Neural progenitor cell (in vitro differentiated cells): Measurements from ENCODE around the gene RCAN1. TPM values are rescaled to one million over a fixed set of nuclear protein-coding genes. Genes with fewer than 3 reads are reported as not detected.

Experiments used
- DNase-seq: peaks from one replicate; pipeline ENCODE4 v3.0.0-alpha.2; 2016; ENCODE audit warnings: low spot score
- H2AFZ ChIP-seq: fragments of 200-600 bp; sonication (generic); replicated peaks from 2 replicates; pipeline ENCODE4 v1.6.1; 2016; ENCODE audit warnings: antibody characterized with exemption
- H3F3A ChIP-seq: fragments of 200-600 bp; sonication (generic); 2 replicates; pipeline ENCODE4 v1.6.1; 2016; ENCODE audit warnings: antibody characterized with exemption, low read depth
- H3K27ac ChIP-seq: fragments of 200-600 bp; sonication (generic); 2 replicates; pipeline ENCODE4 v1.5.1; 2016; ENCODE audit warnings: mild to moderate bottlenecking
- H3K27me3 ChIP-seq: fragments of 200-600 bp; sonication (generic); 2 replicates; pipeline ENCODE4 v1.6.1; 2016; ENCODE audit warnings: mild to moderate bottlenecking, moderate library complexity
- H3K36me3 ChIP-seq: fragments of 200-600 bp; sonication (generic); 2 replicates; pipeline ENCODE4 v1.5.1; 2016
- H3K4me1 ChIP-seq: fragments of 200-600 bp; sonication (generic); 2 replicates; pipeline ENCODE4 v1.6.1; 2016; ENCODE audit warnings: mixed run types
- H3K4me2 ChIP-seq: fragments of 200-600 bp; sonication (generic); 2 replicates; pipeline ENCODE4 v1.6.1; 2016
- H3K4me3 ChIP-seq: fragments of 200-600 bp; sonication (generic); 2 replicates; pipeline ENCODE4 v1.5.1; 2016
- H3K79me2 ChIP-seq: fragments of 200-600 bp; sonication (generic); 2 replicates; pipeline ENCODE4 v1.6.1; 2016; ENCODE audit warnings: low read depth
- H3K9ac ChIP-seq: fragments of 200-600 bp; sonication (generic); 2 replicates; pipeline ENCODE4 v1.6.1; 2016
- H3K9me3 ChIP-seq: fragments of 200-600 bp; sonication (generic); 2 replicates; pipeline ENCODE4 v1.5.1; 2016; ENCODE audit warnings: low read depth
- H4K20me1 ChIP-seq: fragments of 200-600 bp; sonication (generic); 2 replicates; pipeline ENCODE4 v1.6.1; 2016; ENCODE audit warnings: low read depth
- H3K27ac Mint-ChIP-seq: 3 replicates; pipeline ENCODE4 v1.8.0; 2021; ENCODE audit warnings: mixed read lengths
- H3K27me3 Mint-ChIP-seq: 2 replicates; pipeline ENCODE4 v1.8.0; 2022; ENCODE audit warnings: low read depth, mild to moderate bottlenecking, inconsistent platforms, moderate library complexity, mixed read lengths; ENCODE audit not compliant: insufficient read depth
- H3K36me3 Mint-ChIP-seq: 3 replicates; pipeline ENCODE4 v1.8.0; 2021; ENCODE audit warnings: mixed read lengths
- H3K4me1 Mint-ChIP-seq: 3 replicates; pipeline ENCODE4 v1.8.0; 2021; ENCODE audit warnings: mixed read lengths
- H3K4me3 Mint-ChIP-seq: 3 replicates; pipeline ENCODE4 v1.8.0; 2021; ENCODE audit warnings: mild to moderate bottlenecking, moderate library complexity, mixed read lengths
- H3K9me3 Mint-ChIP-seq: 3 replicates; pipeline ENCODE4 v1.8.0; 2020; ENCODE audit warnings: mixed read lengths
- CTCF ChIP-seq: fragments of 200-600 bp; sonication (generic); IDR thresholded peaks from 2 replicates; pipeline ENCODE4 v1.5.1; 2017; ENCODE audit warnings: antibody characterized with exemption, mild to moderate bottlenecking
- EZH2 ChIP-seq: fragments of 200-600 bp; sonication (generic); IDR thresholded peaks from 2 replicates; pipeline ENCODE4 v1.6.1; 2017; ENCODE audit warnings: antibody characterized with exemption, mild to moderate bottlenecking, moderate library complexity
- EZH2phosphoT487 ChIP-seq: fragments of 200-600 bp; sonication (generic); IDR thresholded peaks from 2 replicates; pipeline ENCODE4 v1.6.1; 2017; ENCODE audit warnings: antibody characterized with exemption
- total RNA-seq: library from RNA; depleted of rRNA; stranded (reverse); fragments of >200 nt; gene quantifications from 2 replicates; pipeline ENCODE4 v1.2.3, GENCODE V29; 2015; ENCODE audit warnings: low replicate concordance

RCAN1 gene
- total RNA-seq, 1 donor from 2014 or later, result 6.9 TPM

GRCh38 chr21:34576041-34576511, 38.8 kb downstream of the RCAN1 start:
- no peak overlapping the region for H3K4me2 ChIP-seq
- H3K36me3 Mint-ChIP-seq, result peaks cover 2% of the 10 kb centered on the region
- no peak overlapping the region for H3K9ac ChIP-seq
- H3K4me3 ChIP-seq, result no peak overlapping the region
- H3K4me1 Mint-ChIP-seq, result peaks cover 3% of the 10 kb centered on the region
- TF ChIP-seq EZH2, result no peak
- no peak for TF ChIP-seq CTCF
- TF ChIP-seq EZH2phosphoT487, result no peak
- no peaks in the 10 kb centered on the region for H3F3A ChIP-seq
- H3K27ac ChIP-seq, result no peak overlapping the region
- no peaks in the 10 kb centered on the region for H3K27me3 ChIP-seq
- no peaks in the 10 kb centered on the region for H3K36me3 ChIP-seq
- H3K4me1 ChIP-seq, result peaks cover 7% of the 10 kb centered on the region
- H3K79me2 ChIP-seq, result no peaks in the 10 kb centered on the region
- no peak overlapping the region for H2AFZ ChIP-seq
- DNase-seq, result no peak
- H3K9me3 ChIP-seq, result no peaks in the 10 kb centered on the region
- H3K27me3 Mint-ChIP-seq, result no peaks in the 10 kb centered on the region
- no peak overlapping the region for H3K4me3 Mint-ChIP-seq
- H3K9me3 Mint-ChIP-seq, result peaks cover 6% of the 10 kb centered on the region
- no peaks in the 10 kb centered on the region for H4K20me1 ChIP-seq
- no peak overlapping the region for H3K27ac Mint-ChIP-seq

- Histone ChIP-seq H3K27me3 (no peaks in the 10 kb centered on the region), H2AFZ (no peak overlapping the region), H3K4me3 (no peak overlapping the region), H3K79me2 (no peaks in the 10 kb centered on the region), H3K4me1 (peaks cover 7% of the 10 kb centered on the region), H3F3A (no peaks in the 10 kb centered on the region), H4K20me1 (no peaks in the 10 kb centered on the region), H3K4me2 (no peak overlapping the region), H3K36me3 (no peaks in the 10 kb centered on the region), H3K9me3 (no peaks in the 10 kb centered on the region), H3K27ac (no peak overlapping the region), H3K9ac (no peak overlapping the region)
- no peak overlapping the region for H3K4me3 Mint-ChIP-seq
- no peaks in the 10 kb centered on the region for H3K27me3 Mint-ChIP-seq
- no peak for DNase-seq
- peaks cover 6% of the 10 kb centered on the region for H3K9me3 Mint-ChIP-seq
- peaks cover 3% of the 10 kb centered on the region for H3K4me1 Mint-ChIP-seq
- H3K27ac Mint-ChIP-seq, result no peak overlapping the region
- H3K36me3 Mint-ChIP-seq, result peaks cover 2% of the 10 kb centered on the region
- no peak for TF ChIP-seq EZH2phosphoT487
- no peak for TF ChIP-seq EZH2
- no peak for TF ChIP-seq CTCF
Observed at GRCh38 chr21:34574601-34575529, 40.0 kb downstream of the RCAN1 start.

GRCh38 chr21:34571994-34572393, 42.9 kb downstream of the RCAN1 start:
- Histone ChIP-seq H3F3A (no peaks in the 10 kb centered on the region), H3K27me3 (no peaks in the 10 kb centered on the region), H3K4me3 (no peak overlapping the region), H3K9ac (no peak overlapping the region), H3K4me2 (no peak overlapping the region), H3K9me3 (no peaks in the 10 kb centered on the region), H3K27ac (no peak overlapping the region), H3K79me2 (no peaks in the 10 kb centered on the region), H4K20me1 (no peaks in the 10 kb centered on the region), H3K4me1 (peaks cover 7% of the 10 kb centered on the region), H2AFZ (no peak overlapping the region), H3K36me3 (no peaks in the 10 kb centered on the region)
- no peak for TF ChIP-seq EZH2
- TF ChIP-seq CTCF, result no peak
- no peak for TF ChIP-seq EZH2phosphoT487
- Mint-ChIP-seq H3K27me3 (no peaks in the 10 kb centered on the region), H3K4me3 (no peak overlapping the region), H3K36me3 (peaks cover 2% of the 10 kb centered on the region), H3K4me1 (peaks cover 10% of the 10 kb centered on the region), H3K27ac (no peak overlapping the region), H3K9me3 (peaks cover 6% of the 10 kb centered on the region)
- no peak for DNase-seq
